Body of pancreas (tissue), 4 donors: ENCODE results near the gene HOXC6.

Source experiments
- CTCF ChIP-seq, 7 experiments: fragments of 450-650 bp in 4 of 7; fragments of 200-600 bp in 3 of 7; sonication (generic) in 3 of 7; IDR thresholded peaks; one replicate each; pipeline ENCODE4 v1.5.1; 2016 to 2019; ENCODE audit warnings: antibody characterized with exemption in 7 of 7
- POLR2A ChIP-seq, 3 donors: fragments of 450-650 bp; IDR thresholded peaks; one replicate each; pipeline ENCODE4 v1.6.1; 2016; ENCODE audit warnings: antibody characterized with exemption in 3 of 3, mild to moderate bottlenecking in 2 of 3

- TF ChIP-seq CTCF (IDR thresholded peaks at IDR 0.05) (no peak), POLR2A (IDR thresholded peaks at IDR 0.05) (no peak)
Measured at GRCh38 chr12:54068418-54069070, 40.3 kb downstream of the HOXC6 start.
